Measurements from ENCODE around the gene ADPRM.
"Not testable (repeated sequence)": the region's sequence is repeated elsewhere in the genome, so short reads cannot be mapped to it uniquely, and the experiment has no call there.

The ADPRM gene, protein sequence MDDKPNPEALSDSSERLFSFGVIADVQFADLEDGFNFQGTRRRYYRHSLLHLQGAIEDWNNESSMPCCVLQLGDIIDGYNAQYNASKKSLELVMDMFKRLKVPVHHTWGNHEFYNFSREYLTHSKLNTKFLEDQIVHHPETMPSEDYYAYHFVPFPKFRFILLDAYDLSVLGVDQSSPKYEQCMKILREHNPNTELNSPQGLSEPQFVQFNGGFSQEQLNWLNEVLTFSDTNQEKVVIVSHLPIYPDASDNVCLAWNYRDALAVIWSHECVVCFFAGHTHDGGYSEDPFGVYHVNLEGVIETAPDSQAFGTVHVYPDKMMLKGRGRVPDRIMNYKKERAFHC
- 9.3 to 21.6 reads per million in 2 experiments for total RNA-seq

- DNase-seq (ENCODE audit: low read depth): peak; percentile 81
Observed at GRCh38 chr17:10697092-10698081, at the start of gene ADPRM, which contains the start of gene SCO1. Gene ADPRM, plus strand, starts transcription at chr17:10697594. Its CDS starts 7,333 bp downstream, at chr17:10704927. Gene SCO1, minus strand, starts transcription at chr17:10697533. Its CDS starts 26 bp downstream, at chr17:10697507.

DNA sequence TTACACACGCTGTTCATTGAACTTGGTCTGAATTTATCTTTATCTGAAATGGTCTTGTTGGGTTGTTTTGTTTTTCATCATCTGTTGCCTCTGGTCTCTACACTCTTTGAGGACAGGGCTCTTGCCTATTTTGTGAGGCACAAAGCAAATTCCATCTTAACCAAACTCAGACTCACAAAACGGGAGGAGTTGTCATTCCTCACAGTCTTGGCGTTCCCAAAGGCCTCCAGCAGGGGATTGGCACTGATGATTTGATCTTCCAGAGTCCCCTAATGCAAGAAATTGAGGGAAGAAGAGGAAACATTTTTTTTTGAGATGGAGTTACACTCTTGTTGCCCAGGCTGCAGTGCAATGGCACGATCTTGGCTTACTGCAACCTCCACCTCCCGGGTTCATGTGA lies 49.0 kb upstream of the ADPRM start:
- DNase-seq (ENCODE audit: low read depth): no peak

- DNase-seq (ENCODE audit: low read depth): no peak
Observed at GRCh38 chr17:10648956-10649355, 48.4 kb upstream of the ADPRM start.

- no peak for DNase-seq (ENCODE audit: low read depth)
Observed at GRCh38 chr17:10649602-10650001, 47.8 kb upstream of the ADPRM start.

DNA sequence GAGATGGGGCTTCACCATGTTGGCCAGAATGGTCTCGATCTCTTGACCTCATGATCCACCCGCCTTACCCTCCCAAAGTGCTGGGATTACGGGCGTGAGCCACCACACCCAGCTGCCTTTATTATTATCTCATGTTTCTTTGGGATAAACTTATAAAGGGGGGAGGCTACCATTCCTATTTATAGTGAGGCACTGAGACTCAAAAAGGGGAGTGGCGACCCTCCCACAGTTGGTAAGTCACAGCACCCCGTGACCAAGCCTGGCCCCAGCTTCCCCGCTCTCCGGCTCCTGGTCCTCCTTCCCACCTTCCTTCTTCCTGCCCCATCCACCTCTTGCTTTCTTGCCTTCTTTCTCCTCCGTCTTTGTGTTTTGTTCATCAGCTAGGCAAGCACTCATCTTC lies 45.5 kb upstream of the ADPRM start:
- DNase-seq (ENCODE audit: low read depth): no peak

- no peak for DNase-seq (ENCODE audit: low read depth)
Observed at GRCh38 chr17:10652984-10653659, 44.3 kb upstream of the ADPRM start.

GRCh38 chr17:10653987-10654386 lies 43.4 kb upstream of the ADPRM start:
- no peak for DNase-seq (ENCODE audit: low read depth)

DNA sequence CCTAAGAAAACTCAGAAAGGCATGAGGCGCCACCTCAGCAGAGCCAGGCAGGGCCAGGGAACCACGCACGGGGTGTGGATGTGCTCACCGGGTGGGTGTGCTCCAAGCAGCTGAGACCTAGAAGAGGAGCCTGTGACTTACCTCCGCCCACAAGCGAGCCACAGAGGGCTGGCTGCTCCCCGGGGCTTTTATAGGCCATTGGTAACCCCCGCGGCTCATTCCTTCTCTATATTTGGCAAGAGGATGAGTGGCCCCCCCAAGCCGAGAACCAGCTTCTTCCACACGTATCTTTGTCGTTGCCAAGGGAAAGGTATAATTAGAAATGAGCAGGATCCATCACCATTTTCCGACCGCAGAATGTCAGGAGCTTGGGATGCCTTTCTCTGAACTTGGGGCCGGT lies 40.2 kb upstream of the ADPRM start, which contains the start of gene MYH3:
MYH3 (minus strand) TSS at position 162 of the 400 bp plus-strand sequence. CDS start 2,245 bp downstream, outside the sequence.
- no peak for DNase-seq (ENCODE audit: low read depth)

DNA sequence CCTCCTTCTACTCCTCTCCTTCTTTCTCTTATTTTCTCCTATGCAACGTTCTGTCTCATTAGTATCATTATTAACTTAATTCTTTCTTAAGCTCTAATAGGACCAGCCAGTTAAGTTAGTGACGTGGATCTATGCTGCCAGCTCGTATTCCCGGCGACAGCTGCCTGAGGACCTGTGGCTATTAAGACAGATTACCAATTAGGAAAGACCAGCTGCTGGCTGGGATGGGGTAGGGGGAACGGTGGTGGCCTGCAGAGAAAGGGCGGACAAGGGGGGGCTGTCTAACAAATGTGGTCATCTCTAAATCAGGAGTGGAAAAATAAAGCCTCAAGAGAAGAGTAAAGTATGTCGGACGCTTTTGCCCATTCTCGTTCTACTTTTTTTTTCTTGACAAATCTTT lies 39.5 kb upstream of the ADPRM start:
- DNase-seq (ENCODE audit: low read depth): no peak

- no peak for DNase-seq (ENCODE audit: low read depth)
Observed at GRCh38 chr17:10661437-10661836, 36.0 kb upstream of the ADPRM start.

GRCh38 chr17:10663231-10663630 lies 34.2 kb upstream of the ADPRM start:
- DNase-seq (ENCODE audit: low read depth): no peak

DNA sequence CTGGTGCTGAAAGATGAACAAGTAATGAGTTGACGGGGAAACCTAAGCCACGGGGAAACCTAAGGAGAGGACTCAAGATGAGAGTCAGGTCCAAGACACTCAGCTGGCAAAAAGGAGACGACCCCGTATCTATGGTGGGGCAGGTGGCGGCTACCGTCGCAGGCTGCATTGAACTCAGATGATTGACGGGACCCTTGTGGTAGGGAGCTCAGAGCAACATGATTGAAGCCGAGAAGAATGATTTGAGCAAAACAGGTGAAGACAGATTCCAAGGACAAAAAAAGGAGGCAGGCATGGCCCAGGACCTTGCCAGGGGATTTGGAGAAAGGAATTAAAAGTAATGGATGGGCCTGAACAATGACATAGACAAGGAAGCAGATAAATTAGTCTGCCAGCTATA lies 32.8 kb upstream of the ADPRM start:
- DNase-seq (ENCODE audit: low read depth): no peak

GRCh38 chr17:10666906-10667305 lies 30.5 kb upstream of the ADPRM start:
- no peak for DNase-seq (ENCODE audit: low read depth)

- no peak for DNase-seq (ENCODE audit: low read depth)
Observed at GRCh38 chr17:10668775-10669174, 28.6 kb upstream of the ADPRM start.

DNA sequence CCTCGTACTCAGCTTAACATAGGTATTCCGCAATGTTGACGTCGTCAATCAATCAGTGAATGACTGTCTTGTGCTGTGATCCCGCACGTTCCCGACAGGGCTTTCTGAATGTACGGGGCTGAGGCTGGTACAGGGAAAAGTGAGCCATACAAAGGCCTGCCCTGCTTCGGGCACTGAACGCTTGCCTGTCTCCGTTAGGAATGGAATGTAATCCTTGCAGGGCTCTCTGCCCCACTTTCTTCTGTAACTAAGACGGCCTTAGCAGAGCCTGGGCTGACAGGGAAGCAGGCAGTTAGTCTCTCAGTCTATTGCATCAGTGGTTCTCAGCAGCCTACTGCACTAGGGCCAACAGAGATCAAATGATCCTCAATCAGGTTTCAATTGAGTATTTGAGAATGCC lies 24.1 kb upstream of the ADPRM start:
- DNase-seq (ENCODE audit: low read depth): no peak

- no peak for DNase-seq (ENCODE audit: low read depth)
Observed at GRCh38 chr17:10674704-10675103, 22.7 kb upstream of the ADPRM start.

GRCh38 chr17:10681866-10682446 lies 15.4 kb upstream of the ADPRM start:
- no peak for DNase-seq (ENCODE audit: low read depth)

- DNase-seq (ENCODE audit: low read depth): no peak
Observed at GRCh38 chr17:10683853-10684252, 13.5 kb upstream of the ADPRM start.

DNA sequence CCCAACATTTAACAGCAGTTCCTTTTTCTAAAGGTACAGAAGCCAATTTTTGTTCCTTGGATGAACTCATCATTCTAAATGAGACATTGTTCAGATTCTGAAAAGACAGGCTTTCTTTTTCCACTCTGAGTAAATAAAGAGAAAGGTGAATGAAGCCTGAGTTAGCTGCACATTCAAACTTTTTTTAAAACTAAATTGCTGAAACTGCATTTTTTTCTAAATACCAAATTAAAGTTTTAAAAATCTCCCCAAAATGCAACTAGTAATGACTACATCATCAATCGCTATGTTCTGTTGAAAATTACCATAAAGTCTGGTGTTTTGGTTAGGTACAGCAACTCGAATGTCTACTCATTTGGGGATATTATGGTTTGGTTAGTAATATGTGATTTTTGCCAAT lies 9.9 kb upstream of the ADPRM start:
- DNase-seq (ENCODE audit: low read depth): no peak

- DNase-seq (ENCODE audit: low read depth): not testable (repeated sequence)
Observed at GRCh38 chr17:10695875-10696407, 1.5 kb upstream of the ADPRM start.

DNA sequence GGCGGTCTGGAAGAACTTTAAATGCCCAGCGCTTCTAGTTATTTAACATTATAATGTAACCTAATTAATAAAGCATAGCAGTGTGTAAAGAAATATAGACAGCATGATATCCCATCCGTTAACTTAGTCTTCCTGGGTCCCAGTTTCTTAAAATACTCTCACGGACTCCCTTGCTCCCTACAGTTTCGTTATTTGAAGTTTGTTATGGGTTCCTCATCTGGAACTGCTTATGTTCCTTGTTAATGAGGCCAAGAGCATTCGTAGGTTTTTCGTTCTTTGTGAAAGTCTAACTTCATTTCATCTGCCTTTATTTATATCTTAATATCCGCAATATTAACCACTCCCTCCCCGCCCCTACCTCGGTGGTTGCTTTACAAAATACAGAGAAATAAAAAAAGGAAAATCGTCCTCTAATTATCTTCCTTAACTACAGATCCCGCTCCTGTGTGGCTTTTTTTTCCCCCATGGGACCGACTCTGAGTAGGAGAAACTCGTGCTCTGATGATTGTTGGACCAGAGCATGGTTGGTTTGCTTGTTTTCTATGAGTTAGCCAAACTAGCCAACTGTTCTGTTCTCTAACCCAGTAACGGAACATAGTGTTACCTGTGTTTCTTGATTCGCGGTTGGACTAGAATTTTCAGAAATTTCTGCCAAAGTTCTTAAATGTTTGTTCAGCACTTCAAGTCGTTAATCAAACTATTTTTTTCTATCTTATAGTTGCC lies 863 bp downstream of the ADPRM start:
- DNase-seq (ENCODE audit: low read depth): no peak
